A549 (cell line): ENCODE results near the gene KDM4D.

Source experiments
- CTCF ChIP-seq: fragments of >200 bp; sonication (Bioruptor Twin); formaldehyde crosslinking; IDR thresholded peaks from 3 replicates; pipeline ENCODE4 v1.5.1; 2016
- HDAC2 ChIP-seq: fragments of 200-600 bp; sonication (generic); IDR thresholded peaks from 2 replicates; pipeline ENCODE4 v1.6.1; 2016
- JUN ChIP-seq, 2 experiments: fragments of >200 bp; sonication (Bioruptor Twin); formaldehyde crosslinking; IDR thresholded peaks; 2 replicates in 1 of 2; 3 replicates in 1 of 2; pipeline ENCODE4 v1.6.1; 2016 to 2017
- JUNB ChIP-seq: fragments of >200 bp; sonication (Bioruptor Twin); formaldehyde crosslinking; IDR thresholded peaks from 2 replicates; pipeline ENCODE4 v1.6.1; 2016
- MAX ChIP-seq: IDR thresholded peaks from 2 replicates; pipeline ENCODE4 v1.6.1; 2012
- MYC ChIP-seq: IDR thresholded peaks from 2 replicates; pipeline ENCODE4 v1.6.1; 2012; ENCODE audit warnings: mild to moderate bottlenecking, inconsistent platforms, low read length, improper control_type of control experiment, borderline replicate concordance
- NFE2L2 ChIP-seq: fragments of 150-350 bp; conservative IDR thresholded peaks from 2 replicates; pipeline ENCODE4 v1.6.1; 2014; ENCODE audit warnings: low read length
- NR3C1 ChIP-seq: fragments of >200 bp; sonication (Bioruptor Twin); formaldehyde crosslinking; IDR thresholded peaks from 3 replicates; pipeline ENCODE4 v1.6.1; 2017
- POLR2A ChIP-seq: IDR thresholded peaks from 2 replicates; pipeline ENCODE4 v1.6.1; 2012; ENCODE audit warnings: mild to moderate bottlenecking, low read length
- RAD21 ChIP-seq, 2 experiments: fragments of >200 bp in 1 of 2; sonication (Bioruptor Twin) in 1 of 2; formaldehyde crosslinking in 1 of 2; IDR thresholded peaks in 1 of 2; conservative IDR thresholded peaks in 1 of 2; 2 replicates in 1 of 2; 3 replicates in 1 of 2; pipeline ENCODE4 v1.6.1; 2012 to 2018; ENCODE audit warnings: inconsistent platforms in 1 of 2
- REST ChIP-seq: fragments of 200-600 bp; sonication (generic); IDR thresholded peaks from 2 replicates; pipeline ENCODE4 v1.6.1; 2016; ENCODE audit warnings: antibody characterized with exemption, mild to moderate bottlenecking, moderate library complexity
- RFX5 ChIP-seq: fragments of 450-650 bp; IDR thresholded peaks from 2 replicates; pipeline ENCODE4 v1.7.1; 2014; ENCODE audit warnings: antibody characterized with exemption, mild to moderate bottlenecking, moderate library complexity
- SMC3 ChIP-seq: fragments of >200 bp; sonication (Bioruptor Twin); formaldehyde crosslinking; IDR thresholded peaks from 3 replicates; pipeline ENCODE4 v1.6.1; 2018; ENCODE audit warnings: inconsistent platforms
- TF ChIP-seq, protein P1 (sequence below): fragments of 150-350 bp; IDR thresholded peaks from 2 replicates; pipeline ENCODE4 v1.6.1; 2014; ENCODE audit warnings: low read depth, mild to moderate bottlenecking, low read length

GRCh38 chr11:94988748-94989147, 15.2 kb downstream of the KDM4D start:
- TF ChIP-seq MAX = no peak
- no peak for TF ChIP-seq CTCF
- TF ChIP-seq, protein P1, sequence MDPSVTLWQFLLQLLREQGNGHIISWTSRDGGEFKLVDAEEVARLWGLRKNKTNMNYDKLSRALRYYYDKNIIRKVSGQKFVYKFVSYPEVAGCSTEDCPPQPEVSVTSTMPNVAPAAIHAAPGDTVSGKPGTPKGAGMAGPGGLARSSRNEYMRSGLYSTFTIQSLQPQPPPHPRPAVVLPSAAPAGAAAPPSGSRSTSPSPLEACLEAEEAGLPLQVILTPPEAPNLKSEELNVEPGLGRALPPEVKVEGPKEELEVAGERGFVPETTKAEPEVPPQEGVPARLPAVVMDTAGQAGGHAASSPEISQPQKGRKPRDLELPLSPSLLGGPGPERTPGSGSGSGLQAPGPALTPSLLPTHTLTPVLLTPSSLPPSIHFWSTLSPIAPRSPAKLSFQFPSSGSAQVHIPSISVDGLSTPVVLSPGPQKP = no peak
- TF ChIP-seq JUN (IDR thresholded peaks at IDR 0.05) = no peak
- no peak for TF ChIP-seq REST
- no peak for TF ChIP-seq MYC
- TF ChIP-seq POLR2A = no peak
- TF ChIP-seq SMC3 = no peak
- TF ChIP-seq RAD21 (conservative IDR thresholded peaks at IDR 0.05 in 1 of 2, IDR thresholded peaks at IDR 0.05 in 1 of 2) = no peak
- TF ChIP-seq HDAC2 = no peak
- no peak for TF ChIP-seq NFE2L2
- TF ChIP-seq RFX5 = no peak
- no peak for TF ChIP-seq JUNB
- TF ChIP-seq NR3C1 = no peak
